Amygdala (tissue), 56 donors: ENCODE results near the gene SLC9A9.
A peak's percentile ranks its signal among the peaks of the same experiment; 100 is the strongest.

Experiments used
- DNase-seq, 56 donors: peaks; one replicate each; lab custom pipeline; 2025; lab: John Stamatoyannopoulos, UW

The SLC9A9 gene

DNA sequence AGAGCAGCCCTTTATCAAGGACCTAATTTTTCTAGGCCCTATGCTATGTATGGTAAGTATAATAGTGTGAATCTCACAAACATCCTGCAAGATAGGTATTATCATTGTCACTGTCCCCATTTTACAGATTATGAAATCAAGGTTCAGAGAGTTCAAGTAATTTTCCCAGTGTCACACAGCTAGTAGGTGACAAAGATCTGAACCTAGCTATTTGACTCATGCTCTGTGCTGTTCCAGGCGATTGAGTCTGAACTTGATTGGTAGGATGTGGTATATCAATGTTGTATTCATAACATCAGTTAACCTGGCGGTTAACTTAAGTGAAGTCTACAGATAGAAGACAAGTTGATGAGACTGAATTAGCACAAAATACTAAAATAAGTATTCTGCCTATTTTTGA, 498.8 kb downstream of the SLC9A9 start:
- DNase-seq, result no peak

DNA sequence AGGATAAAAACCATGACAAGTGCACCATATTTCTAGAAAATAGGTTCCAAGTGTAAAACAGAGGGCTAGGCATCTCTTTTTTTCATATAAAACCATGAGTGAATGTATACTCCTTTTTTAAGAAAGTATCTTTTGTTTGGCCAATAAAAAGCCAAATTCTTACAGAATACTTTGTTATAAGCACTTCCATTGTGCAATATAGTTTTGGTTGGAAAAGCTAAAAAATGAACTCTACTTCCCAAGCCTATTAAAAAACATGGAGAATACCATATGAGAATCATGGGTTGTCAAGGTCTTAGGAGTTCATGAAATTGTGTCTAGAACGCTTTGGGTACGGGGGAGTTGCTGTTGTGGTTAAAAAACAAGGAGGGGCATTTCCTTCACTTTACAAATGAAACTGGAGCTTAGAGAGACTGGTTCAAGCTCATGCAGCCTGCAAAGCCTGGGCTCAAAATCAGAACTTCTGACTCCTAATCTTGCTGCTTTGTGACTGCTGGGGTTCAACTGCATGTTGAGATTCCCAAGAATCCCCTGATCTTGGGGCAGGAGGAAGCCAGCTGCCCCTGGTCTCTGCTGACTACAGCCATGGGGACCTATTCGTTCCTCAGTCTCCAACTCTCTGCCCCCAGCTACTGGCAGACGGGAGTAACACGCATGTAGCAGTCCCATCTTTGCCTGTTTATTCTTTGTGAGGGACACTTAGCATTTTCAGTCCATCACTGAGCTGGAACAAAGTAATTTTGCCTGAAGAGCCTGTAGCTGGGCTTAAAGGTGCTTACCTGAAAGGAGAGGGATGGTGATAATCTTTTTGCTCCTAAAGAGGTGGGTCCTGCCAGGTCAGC, 499.6 kb downstream of the SLC9A9 start:
- DNase-seq, result no peak

DNA sequence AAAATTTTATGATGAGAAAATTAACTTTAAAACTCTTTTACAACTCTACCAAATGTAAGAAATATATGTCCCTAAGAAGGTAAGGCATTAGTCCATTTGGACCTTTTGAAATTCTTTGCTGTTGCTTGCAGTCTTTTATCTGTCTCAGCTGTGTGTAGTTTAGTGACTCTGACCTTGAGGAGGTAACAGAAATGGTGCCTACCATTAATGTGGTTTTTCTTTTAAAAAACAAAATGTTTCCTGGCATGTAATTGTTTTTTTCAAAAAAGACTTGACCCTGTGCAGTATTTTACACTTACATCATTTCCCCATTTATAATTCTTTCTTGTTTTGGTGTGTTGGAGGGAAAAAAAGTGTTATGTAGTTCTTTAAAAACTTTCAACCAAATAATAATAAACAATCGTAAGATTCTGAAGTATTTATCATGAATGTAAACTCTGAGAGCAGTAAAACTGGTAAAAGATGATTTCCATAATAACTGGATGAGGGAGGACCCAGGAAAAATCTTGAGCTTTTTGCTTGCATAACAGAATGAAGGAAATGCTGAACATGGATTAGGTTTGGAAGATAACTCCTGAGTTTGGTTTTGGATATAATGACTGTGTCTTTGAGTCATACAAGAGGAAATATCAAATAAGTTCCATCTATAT, 503.6 kb downstream of the SLC9A9 start:
- no peak for DNase-seq

DNA sequence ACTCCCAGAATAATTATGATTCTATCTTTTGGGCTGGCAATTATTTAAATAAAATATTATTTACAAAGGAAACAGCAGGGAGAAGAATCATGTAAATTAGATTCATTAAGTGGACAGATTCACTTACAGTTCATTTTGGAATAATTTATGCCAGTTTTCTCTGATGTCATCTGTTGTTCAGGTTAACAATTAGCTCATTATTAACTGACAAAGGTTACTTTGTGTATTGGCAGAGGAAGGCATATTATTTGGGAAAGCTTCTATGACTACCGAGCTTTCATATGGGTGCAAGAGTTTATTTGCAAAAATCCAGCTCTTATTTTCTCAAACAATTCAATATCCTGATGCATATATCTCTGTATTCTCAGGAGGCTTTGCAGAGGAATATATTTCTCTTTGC, 504.3 kb downstream of the SLC9A9 start:
- no peak for DNase-seq

DNA sequence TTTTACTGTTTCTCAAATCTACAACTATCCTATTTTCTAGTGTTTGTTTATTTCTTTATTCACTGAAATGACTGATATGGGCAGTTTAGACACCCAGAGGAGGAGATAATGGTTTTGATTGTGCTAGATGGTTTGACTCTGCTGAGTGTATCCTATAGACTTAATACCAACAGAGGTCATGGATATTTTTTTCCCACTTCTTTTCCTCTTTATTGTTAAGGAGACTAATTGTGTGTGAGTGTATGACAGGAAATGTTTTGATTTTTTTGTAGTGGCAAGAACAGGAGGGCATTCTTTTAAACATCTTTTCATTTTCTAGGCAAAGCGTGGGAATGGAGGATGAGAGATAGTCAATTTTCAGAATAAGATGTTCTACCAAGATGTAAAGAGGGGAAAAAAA, 505.2 kb downstream of the SLC9A9 start:
- DNase-seq, result no peak

DNA sequence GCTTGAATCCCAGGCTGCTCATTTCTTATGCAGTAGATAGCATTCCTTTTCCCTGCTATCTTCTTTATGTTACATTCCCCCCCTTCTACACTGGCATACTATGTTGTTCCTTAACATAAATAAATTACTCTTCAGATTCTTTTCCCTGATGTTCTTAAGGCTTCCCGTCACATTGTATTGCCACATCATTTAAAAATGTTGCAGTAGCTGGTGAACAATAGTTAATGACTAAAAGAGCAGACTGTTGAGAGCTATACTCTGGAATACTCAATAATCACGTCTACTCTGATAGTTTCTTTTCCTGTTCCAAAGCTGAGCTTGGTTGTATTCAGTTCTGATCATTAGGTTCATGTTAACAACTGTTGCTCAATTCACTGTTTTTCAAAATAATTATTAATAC, 508.8 kb downstream of the SLC9A9 start:
- DNase-seq, result no peak

DNA sequence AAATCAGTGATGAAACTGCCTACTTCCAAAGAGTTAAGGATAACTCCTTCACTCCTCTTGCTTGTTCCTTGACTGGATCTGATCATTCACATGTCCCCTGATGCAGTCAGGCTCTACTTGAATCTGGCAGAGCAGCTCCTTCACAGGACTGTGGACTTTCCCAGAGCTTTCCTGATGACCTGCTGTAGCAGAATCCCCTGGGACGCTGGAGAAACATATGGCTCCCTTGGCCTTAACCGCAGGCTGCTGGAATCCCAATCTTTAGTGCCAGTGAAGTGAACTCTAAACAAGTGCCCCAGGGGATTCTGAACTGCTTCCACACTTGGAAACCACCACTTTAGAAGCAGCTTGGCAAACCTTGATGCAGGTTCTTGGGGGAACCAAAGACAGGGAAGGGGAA, 510.9 kb downstream of the SLC9A9 start:
- DNase-seq, result no peak

DNA sequence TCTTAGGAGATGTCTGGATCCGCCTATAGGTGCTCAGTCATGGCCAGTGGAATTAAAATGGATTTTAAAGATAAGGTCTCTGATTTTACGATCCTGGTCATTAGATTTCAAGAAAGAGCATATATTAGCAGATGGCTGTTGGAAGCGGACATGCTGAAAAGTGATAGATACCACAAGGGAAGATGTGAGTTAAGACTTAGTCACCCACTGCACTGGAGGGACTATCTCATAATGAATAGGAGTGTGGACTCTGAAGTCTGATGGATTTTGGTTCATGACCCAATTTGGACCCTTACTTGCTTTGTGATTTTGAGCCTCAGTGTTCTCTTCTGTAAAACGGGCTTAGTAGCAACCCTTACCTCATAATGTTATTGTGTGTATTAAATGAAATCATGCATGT, 514.0 kb downstream of the SLC9A9 start:
- DNase-seq, result no peak

DNA sequence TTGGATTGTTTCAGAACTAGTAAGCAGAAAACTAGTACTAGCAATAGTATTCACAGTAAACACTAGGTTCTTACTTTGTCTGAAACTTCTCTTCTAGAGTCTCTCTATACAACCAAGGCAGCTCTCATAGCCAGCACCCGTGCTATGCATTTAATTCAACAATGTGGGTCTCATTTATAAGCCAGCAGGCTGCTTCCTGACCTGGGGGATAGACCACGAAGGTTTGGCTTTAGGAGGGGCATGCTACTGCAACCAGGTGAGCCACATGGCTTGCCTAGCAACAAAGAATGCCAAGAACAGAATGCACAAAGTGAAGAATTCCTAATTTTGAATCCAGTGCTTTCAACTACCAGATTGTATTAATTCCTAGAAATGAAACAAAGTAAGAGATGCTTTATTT, 514.9 kb downstream of the SLC9A9 start:
- no peak for DNase-seq

DNA sequence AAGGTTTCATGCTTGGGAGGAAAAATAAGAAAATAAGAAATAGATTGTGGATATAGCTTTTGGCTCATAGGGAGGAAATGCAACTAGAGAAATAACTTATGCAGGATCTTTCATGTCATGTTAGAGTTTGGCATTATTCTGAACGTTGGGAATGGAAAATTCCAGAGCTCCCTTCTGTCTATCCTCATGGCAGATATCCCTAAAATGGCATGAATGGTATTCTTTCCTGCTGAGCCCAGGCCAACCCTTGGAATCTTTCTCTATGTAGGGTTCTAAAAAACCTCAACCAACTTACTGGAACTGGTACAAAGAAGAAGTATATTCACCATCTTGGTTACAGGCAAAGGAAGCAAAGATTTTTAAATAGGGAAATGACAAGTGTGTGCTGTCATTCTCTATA, 516.2 kb downstream of the SLC9A9 start:
- no peak for DNase-seq

DNA sequence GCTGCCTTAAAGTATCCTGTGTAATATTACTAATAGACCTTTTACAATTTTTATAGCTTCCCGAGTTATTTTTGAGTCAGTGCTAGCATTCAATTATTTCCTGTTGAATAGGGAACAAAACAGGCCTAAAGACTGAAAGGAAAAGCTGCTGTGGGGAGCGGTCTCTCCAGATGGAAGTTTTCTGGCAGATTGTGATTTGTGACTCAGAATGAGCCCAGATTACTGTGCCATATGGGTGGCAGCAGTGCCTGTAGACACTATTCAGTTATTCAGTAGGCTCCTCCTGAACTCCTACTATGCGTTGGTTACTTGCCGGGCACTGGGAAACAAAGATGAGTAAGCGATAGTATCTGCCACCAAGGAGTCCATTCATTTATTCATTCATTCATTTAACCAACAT, 516.9 kb downstream of the SLC9A9 start:
- DNase-seq, result peak in 25 of 56 donors; percentile 5 to 58 (median 27)

DNA sequence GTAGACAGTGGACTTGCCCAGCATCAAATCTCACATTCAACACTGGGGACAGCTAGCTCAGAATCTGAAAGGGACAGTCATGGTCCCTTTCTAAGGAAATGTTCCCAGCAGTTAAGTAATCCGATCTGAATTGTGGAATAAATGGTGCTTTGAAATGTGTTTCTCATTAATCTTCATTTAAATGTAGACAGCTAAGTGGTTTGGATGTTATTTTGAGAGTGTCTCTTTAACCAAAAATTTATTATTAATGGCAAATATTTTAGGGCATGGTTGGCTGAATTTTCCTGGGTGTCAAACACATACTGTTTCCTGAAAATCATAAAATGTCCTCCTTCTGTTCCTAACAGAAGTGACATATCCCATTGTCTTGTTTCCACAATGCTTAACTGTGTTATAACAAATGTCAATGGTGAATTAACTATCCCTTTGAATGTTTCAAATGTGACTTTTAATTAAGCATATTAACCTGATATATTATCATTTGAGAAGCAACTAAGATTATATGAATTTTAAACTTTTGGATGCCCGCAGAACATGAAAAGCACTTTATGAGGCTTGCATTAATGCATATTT, 517.9 kb downstream of the SLC9A9 start:
- no peak for DNase-seq

DNA sequence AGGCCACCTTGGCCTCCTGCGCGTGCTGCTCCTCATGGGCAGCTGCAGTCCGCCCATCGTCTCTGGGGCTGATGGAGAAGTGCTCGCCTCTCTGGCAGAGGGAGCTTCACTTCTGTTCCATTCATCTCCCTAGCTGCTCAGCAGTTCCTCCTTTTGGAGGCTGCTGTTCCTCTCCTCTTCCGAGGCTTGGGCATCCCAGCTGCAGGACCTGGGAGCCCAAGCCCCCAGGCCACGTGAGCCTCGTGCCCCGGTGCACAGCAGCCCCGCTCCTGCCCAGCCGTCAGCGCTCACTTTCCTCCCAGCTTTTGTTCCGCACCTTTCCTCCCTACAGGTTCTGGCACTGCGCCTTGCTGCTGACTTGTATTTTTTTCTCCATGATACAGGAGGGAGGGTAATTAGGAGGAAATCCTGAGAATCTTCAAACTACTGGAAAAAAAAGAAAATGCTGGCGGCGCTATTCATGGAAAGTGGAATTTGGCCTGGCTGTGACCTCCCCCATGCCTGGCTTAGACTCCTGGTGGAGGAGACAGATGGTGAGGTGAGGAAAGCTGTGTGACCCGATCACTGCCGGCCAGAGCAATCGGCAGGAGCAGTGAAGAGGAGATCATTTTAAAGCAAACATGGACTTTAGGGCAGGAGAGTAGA, 518.6 kb downstream of the SLC9A9 start:
- DNase-seq, result peak in 2 of 56 donors; percentile 10 to 33

DNA sequence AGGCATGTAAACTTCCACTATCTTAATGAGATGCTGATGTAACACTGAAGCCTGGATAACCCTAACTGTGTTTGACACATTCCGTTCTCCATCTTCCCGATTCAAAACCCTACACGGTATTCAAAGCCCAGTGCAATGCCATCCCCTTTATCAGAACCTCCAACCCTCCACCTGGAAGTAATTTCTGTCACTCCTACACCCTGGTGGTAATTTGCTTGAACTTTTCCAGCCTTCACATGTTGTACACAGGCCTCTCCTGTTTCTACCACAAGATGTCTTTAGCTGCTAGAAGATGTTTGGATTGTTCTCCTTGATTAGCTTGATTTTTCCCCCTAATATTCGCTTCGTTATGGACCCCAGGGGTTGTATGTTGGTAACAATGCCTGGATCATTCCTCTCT, 519.8 kb downstream of the SLC9A9 start:
- no peak for DNase-seq

DNA sequence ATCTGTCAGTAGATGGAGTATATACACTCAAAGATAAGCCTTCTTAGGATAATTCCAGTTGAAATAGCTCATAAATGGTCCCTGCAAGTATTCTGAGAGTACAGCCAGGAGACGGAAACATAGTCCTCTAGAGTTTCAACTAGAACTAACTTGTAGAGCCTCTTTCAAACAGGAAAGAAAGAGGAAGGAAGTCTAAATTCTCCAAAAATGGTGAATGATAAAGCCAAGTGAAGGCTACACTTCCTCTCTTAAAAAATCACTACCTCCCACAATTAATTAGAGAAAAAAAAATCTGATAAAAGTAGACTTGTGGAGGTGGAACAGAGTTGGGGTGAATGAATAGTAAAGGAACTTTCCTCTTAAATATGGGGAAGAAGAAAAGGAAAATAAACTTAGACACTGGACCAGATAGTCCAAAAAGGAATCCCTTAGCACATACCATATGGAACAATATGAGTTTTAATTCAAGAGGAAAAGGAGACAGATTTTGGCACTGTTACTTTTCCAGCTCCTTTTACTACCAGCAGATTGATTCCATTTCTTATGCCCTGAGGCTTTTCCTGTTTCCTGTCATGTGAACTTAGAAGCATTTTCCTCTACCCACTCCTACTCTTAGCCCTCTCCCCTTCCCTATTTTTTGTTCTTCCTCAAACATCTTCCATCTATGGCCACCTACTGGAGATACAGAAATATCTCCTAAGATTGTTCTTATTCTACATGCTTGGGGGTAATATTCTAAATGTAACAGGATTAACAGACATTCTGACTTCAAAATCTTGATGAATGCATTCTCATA, 521.1 kb downstream of the SLC9A9 start:
- no peak for DNase-seq

DNA sequence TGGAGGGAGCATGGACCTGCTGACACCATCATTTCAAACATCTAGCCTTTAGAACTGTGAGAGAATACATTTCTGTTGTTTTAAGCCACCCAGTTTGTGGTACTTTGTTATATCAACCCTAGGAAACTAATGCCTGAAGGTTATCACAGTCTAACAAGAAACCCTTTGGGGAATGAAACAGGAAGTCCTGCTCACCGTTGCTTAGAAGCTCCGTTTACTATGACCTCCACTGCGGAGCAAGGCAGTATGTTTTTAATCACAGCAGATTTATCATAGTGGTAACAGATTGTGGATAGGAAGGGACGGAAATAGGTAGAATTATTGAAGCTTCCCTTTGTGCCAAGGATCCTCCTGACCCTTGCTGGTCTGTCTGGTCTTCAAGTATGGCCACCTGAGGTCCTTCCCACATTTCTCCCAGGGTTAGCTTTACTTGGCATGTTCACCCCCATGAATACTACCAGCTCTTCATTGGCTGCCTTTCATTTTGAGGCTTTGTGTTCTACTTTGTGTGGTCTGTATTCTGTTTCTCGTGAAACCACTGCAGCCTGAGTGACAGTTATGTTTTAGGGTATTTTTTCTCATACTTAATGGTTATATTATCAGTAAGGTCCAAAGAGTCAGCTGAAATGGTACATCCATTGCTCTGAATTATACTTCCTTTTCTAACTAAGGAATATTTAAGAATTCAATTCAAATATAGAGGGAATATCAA, 527.1 kb downstream of the SLC9A9 start:
- DNase-seq, result no peak

DNA sequence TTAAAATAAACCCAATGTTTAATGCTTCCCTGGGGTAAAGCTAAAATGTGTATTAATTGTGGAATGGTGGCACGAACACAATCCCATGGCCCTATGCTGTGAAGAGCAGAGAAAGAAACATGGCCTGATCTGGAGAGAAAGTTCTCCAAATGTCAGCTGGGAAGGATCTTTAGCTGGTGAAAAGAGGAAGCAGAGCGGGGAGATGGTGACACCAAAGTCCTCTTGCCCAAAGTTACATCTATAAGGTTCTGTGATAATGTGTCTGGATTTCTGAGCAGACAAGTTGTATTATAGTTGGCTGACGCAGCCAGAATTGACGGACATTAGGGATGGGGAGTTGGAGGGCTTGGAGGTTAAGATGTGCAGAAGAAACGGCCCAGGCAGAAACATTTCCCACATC, 532.5 kb downstream of the SLC9A9 start:
- no peak for DNase-seq

DNA sequence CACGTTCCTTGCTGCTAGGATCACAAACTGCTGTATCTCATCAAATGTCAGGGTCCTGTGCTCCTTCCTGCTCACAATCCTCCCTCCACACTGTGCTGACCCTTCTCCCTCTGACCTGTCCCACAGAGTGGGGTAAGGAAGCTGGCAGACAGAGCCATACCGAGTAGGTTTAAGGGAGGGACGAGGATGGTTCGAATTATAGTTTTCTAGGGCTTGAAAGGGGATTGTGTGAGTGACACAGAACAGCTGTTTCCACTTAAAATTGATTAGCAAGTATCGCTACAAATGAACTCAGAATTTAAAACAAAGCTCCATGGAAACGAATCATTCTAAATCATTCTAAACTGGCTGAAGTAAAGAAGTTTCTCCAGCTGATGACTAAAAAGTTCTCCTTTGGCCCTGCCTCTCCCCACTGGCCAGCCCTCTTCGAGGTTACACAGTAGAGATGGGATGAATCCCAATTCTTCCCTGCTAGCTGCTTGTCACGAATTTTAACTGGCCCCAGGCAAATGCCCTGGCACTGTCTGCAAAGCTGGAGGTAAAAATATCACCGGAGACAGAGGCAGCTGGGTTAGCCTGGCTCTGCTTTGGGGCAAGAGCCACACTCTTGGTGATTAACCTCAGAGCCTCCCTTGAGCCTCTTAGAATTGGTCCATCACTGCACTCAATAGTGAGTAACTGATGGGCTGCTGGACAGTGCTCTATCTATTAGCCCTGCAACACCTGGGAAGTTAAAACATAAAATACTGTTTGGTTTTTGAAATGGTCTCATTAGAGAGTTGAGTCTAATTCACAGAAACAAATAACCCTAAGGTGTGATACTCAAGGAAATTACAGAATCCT, 533.8 kb downstream of the SLC9A9 start:
- no peak for DNase-seq

DNA sequence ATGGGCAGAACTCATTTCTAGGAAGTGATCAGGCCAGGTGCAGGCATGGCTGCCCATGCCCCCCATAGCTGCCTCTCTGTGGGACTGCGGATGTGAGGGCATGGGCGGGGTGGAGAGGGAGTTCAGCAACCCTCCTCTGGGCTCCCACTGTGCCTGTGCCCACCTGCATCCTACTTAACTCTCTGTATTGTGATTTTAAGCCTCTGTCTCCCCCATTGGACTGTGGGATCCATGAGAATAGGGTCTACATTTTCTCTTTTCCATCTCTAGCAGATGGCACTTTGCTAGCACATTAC, 534.4 kb downstream of the SLC9A9 start:
- DNase-seq, result no peak
